SIG-M5 (cell line): ENCODE data around the gene AGAP1.

Source experiments
- DNase-seq: peaks from one replicate; lab custom pipeline; 2025; lab: John Stamatoyannopoulos, UW

The AGAP1 gene

DNA sequence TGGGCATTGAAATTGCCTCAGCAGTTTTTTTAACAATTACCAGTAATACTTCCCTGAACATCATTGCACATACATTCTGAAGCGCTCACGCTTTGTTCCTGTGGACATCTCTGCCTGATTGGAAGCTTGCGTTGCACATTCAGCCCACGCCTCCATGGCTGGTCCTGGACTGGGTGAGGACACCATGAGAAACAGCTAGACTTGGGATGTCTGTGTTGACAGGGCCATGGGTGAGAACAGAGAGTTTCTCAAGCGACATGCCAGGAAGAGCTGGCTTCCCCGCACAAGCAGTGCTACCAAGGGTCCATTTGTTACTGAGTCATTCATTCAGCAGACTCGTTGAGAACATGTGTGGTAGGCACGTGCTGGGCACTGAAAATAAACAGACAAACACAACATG is 508.0 kb downstream of the AGAP1 start:
- DNase-seq, result no peak

DNA sequence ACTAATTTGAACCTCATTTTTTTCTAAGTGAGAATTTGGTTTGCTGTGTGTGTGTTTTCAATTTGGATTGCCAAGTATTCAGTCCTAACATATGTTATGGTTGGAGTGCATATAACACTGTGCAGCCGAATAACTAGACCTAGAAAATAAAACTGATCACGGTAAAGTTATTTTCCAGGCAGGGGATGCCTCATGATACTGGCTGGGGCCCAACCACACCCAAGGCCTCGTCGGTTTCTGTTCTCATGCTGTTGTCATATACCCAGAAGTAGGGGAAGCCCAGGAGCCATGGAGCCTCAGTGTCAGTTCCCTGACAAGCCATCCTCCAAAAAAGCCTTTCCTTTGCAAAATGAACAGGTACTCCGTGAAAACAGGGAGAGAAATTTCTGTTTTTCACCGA is 514.2 kb downstream of the AGAP1 start:
- no peak for DNase-seq

DNA sequence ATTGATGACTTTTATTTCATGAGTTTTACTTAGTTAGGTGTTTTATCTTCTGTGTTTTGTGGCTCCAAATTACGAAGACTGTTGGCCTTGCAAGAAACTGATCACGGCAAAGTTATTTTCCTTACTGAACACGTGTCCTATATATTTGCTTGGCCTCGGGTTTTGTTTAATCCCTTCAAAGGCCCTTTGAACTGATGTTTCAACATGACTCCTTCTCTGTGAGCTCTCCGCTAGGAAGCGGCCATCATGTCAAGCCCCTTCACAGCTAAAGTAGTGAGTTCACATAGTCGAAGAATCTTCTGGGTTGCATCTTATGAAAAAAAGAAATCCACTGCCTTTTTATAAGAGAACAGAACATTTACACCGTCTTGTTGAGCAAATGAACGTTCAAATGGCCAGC is 515.0 kb downstream of the AGAP1 start:
- no peak for DNase-seq

DNA sequence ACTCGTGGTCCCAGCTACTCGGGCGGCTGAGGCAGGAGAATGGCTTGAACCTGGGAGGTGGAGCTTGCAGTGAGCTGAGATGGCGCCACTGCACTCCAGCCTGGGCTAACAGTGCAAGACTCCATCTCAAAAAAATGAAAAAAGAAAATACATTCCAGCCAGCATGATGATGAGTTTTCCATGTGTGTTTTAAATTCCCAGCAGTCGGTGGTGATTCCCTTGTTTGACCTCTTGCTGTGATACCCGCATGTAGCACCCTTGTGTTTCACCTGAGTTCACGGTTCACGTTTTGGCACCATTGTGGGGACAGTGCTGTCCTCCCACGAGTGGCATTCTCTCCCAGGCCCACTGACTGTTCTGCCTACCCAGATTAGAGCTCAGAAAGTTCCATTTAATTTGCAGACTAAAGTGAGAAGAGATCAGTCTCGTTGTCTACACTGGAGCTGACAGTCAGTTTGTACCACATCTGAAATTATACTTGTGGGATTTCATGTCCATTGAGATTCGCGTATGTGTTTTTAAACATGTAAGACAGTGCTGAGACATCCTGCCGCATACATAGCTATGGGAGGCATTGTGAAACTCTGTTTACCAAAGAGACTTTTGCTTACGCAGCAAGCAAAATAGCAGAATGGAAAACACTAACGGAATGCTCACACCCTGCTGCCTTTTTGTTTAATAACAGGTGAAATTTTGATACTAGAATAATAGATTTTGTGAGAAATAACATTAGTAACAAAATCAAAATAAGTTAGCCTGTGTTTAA is 517.3 kb downstream of the AGAP1 start:
- no peak for DNase-seq

DNA sequence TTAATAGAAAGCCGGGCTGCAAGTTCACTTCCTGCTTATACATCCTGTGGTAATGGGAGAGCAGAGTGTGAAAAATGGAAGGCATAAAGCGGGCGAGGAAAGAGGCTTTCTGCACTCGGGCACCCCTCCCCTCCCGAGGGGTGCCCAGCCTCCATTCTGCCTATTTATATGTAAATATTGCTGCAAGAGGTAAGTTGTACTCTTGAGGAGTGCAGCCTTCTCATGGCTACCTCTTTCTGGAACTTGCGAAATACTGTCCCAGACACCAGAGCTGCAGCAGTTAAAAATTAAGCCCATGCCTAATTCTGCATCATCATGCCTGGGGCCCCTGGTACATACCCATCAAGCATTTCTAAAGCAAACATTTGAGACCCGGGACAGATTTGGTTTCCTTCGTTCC is 518.3 kb downstream of the AGAP1 start:
- no peak for DNase-seq

DNA sequence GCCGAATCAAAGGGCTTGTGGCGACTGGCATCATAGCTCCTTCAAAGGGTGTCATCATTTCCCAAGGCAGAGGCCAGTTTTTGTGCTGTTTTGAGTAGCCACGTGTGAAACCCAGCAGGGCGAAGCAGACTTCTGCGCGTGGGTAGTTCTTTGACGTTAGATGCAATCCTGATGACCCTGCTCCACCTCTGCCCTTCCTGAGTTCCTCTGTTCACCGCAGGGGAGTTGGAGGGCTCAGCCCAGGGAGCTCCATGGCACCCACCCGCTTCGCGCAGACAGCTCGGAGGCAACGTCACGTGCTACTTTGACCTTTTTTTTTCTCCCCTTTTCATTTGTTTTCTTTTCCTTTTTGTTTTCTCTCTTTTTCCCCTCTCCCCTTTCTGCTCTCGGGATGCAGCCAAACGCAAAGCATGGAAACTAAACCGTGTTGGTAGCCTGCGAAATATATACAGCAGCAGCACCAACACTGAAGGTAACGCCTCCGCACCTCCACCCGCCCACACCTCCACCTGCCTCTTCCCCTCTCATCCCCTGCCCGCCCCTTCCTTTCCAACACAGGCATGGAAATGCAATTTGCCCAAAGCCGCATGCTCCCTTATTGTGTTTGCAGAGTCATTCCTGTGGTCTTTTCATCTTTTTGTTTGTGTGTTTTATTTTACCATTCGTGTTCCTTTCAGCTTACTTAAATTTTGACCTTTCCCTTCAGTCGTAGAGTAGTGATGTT is 520.7 kb downstream of the AGAP1 start:
- DNase-seq, result no peak

DNA sequence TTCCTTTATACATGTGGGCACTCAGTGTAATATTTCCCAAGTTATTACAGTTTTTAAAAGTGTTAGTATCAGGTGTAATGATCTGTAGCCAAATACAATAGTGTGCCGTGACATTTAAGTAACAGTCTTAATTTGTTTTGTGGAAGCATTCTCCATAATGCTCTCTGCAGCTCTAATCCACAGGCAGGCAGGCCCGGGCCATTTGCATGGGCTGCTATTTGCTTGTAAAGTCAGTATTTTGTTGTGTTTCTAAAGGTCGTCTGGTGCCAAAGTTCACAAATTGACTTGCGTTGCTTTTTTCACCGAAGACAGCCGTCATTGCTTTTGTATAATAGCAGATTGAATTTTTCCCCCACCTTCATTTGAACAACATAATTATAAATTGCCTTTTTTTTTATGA is 521.3 kb downstream of the AGAP1 start:
- no peak for DNase-seq

DNA sequence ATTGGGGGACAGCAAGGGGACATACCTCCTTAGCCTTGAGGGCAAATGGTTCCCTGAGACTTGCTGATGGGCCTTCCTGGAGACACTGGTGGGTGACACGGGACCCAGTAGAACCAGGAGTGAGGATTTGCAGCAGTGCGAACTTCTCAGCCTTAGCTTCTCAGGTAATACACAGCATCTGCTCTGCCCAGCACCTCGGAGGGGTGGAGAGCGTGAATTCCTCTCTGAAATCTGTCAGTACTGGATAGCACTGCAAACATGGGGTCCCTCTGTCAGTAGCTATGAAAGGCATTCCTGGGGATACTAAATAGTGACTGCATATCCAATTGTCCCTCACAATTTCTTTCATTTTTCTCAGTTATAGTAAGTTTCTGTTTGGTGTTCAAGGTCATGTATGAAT is 522.7 kb downstream of the AGAP1 start:
- no peak for DNase-seq

DNA sequence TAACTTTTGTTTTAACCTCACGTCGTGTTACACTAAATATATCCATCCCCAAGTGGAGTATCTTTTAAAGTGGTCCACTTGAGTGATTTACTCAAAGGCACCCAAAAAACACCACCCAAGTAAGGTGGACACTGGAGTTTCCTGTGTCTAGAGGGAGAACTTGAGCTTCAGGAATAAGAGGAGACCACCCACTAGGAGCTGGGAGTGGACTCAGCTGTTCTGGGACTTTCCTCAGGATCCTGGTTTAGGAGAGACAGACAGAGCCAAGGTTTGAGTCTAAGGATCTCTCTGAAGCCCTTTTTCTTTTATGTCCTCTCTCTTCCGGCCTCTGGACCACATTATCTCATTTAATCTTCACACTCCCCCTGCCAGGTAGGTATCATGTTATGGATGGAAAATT is 523.6 kb downstream of the AGAP1 start:
- DNase-seq, result no peak

DNA sequence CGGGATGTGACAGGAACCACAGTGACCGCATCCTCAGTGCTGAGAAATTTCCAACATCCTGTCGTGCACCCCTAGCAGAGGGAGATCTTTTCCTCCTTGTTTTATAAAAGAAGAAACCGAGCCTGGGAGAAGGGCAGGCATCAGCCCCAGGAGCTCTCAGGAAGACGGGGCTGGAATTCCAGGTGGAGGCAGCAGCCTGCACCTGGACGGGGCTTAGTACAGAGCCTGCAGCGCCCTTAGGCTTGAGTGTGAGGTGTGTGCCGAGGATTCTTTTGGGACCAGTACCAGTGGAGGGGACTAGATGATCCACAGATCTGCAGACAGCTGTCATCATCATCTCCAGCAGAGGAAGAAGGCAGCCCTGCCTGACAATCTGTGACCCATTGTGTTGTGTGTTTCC is 525.6 kb downstream of the AGAP1 start:
- no peak for DNase-seq

DNA sequence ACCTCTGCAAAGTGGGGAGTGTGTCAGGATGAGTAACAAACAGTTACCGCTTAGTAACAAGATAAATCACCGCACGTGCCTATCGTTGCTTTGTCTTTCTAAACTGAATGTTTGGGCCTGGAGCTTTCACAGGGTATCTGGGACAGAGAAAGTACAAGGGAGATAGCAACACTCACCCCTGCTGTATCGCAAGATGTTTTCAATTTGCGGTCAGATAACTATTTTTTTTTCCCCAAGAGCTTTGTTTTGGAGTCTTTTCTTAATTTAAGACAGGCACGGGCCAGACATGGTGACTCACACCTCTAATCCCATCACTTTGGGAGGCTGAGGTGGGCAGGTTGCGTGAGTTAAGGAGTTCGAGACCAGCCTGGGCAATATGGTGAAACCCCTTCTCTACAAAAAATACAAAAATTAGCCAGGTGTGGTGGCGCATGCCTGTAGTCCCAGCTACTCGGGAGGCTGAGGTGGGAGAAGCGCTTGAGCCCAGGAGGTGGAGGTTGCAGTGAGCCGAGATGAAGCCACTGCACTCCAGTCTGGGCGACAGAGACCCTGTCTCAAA is 527.7 kb downstream of the AGAP1 start:
- no peak for DNase-seq

DNA sequence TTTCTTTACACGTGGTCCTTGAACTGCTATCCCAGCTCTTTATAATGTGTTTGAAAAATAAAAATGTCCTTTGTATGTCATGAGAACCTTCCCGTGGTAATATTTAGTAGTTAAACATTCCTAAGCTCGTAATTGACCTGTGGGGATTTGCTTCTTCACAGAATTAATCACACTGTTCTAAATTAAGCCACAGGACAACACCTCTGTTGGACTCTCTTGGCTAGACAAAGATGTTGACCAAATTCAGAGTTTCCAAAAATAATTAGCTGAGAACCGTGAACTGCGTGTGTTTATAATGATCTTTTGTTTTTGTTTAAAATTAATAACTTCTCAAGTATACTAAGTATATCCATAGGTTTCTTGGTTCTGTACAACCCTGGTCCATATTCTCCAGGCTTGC is 528.3 kb downstream of the AGAP1 start:
- no peak for DNase-seq

DNA sequence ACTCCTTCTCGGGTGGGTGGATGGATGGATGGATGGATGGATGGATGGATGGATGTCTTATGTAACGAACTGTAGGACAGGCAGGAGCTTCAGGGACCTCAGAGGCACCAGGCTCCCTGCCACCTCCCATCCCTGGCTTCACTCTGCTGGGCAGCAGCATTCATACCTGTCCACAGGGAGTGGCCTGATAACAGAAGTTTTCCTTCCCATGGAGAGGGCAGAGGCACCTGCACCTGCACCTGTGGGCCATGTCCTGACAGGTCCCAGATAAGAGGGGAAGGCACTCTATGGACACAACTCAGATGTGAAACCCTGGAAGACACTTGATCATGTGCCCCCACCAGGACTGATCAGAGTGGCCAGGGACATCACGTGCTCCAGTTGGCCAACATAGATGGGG is 532.0 kb downstream of the AGAP1 start:
- DNase-seq, result no peak

DNA sequence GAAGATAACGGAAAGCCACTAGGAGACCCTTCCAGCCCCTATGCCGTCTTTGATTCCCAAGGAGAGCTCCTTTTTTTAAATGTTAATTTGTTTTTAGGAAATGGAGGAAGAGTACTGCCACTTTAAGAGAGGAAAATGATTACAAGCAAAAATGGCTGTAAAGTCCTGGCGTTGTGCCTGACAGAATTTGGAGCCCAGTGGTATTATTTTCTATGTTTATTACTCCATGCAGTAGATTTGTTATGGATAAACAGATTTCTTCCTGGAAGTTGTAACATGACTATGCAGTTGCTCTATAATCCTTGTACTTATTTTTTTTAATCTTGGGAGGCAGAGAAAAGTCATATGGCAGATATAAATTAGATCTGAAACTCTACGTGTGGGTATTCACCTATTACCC is 533.0 kb downstream of the AGAP1 start:
- no peak for DNase-seq

DNA sequence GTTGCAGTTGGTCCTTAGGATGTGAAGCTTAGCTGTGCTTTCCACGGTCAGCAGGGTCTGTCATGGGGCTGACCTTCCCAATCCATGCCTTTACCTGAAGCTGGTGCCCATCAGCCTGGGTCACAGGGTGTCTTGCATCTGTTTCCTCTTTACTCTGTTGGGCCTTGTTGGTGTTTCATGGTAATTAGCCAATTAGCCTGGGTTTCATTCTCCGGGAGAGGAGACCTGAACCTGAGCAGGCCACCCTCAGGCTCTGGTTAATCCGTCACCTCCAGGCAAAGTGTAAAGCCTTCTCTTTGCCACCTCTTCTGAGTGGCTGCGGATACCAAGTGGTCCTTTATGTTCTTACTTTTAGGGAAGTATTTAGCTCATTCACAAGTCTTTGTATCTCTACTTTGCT is 534.2 kb downstream of the AGAP1 start:
- no peak for DNase-seq

DNA sequence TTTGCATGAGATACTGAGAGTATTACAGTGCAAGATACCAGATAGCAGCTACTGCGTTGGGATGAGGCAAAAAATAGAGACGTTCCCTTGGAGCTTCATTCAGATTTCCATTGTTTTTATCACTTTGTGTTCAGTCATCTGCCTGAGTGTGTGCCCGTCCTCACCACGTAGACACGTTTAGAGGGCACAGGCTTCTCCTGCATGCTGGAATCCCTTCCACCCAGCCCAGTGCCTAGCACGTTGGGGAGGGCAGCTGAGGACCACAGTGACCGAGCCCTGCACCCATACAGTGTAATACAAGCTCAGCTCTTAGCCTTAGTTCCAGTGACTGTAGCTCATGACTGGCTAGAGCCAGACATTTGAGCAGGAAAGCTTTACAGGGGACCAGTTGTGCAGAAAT is 539.6 kb downstream of the AGAP1 start:
- DNase-seq, result no peak

DNA sequence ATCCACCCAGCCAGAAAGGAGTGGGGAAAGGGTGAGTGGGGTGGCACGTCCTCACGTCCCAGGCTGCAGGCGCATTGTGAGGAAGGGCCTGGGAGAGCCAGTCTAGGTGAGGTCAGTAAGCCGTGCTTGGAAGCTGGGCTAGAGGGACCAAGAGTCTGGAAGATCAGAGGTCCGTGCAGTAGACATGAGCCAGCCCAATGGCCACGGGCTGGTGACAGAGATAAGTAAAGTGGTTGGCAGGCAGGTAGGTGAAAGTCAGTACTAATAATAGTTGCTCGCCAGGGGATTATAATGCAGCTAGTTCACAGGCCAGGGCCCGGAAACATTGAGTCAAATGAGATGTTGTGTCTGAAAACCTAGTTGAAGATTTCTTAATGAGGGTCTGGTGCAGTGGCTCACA is 541.1 kb downstream of the AGAP1 start:
- DNase-seq, result no peak

DNA sequence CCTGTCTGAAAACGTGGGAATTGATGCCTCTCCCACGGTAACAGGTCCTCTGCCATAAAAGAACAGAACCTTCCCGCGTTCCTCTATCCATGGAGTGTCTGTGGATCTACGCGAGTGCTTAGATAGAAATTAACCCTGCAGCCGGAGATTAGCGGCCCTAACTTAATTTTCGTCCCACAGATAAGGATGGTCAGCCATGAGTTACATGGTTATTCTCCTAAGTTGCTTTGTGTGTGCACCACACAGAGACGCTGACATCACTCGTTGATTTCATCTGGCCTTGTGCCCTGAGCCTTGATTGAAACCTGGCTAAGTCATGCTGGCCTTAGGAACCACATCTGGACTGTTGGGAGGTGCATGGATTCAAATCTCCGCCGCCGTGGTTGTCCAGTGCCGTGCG is 542.2 kb downstream of the AGAP1 start:
- DNase-seq, result no peak

DNA sequence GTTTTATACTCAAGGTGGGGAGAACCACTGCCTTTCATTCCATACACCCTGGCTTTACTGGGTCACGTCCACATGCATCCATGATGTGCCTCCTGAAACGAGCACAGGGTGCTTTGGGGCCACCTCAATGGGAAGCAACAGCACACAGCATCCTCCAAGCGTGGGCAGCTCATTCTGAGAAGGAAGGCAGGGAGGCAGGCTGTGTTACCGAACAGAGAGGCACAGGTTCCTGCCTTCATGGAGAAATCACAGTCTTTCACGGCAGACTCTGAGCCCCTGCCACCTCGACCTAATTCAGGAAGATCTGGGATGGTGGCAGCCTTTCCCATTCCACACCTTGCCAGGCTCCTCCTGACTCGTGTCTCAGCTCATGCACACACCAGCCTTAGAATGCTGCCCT is 544.3 kb downstream of the AGAP1 start:
- DNase-seq, result no peak

DNA sequence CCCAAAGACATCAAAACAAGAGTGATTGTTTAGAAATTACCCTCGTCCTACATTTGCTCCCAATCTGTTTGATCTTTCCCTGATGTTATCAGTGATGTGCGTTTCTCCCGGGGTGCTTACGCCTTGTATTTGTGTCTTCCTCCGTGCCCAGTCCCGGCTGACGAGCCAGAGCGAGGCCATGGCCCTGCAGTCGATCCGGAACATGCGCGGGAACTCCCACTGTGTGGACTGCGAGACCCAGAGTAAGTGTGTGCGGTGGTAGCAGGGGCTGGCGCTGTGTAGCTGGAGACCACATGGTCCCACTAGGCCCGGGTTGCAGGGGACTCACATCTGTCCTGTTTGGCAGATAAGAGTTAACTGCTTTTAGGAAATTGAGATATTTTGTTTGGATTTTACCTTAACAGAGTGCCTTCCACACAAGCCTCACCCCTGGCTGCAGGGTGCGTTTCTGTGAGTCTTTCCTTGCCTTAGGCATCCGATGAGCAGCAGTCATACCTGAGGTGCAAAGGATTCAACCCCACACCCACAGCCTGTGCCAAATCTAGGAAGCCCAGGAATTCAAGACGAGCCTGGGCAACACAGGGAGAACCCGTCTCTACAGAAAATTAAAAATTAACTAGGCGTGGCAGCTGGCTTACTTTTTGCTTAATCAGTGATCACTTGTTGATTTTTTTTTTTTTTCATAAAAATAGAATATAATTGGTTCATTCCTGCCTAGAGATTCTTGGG is 546.9 kb downstream of the AGAP1 start:
- no peak for DNase-seq

DNA sequence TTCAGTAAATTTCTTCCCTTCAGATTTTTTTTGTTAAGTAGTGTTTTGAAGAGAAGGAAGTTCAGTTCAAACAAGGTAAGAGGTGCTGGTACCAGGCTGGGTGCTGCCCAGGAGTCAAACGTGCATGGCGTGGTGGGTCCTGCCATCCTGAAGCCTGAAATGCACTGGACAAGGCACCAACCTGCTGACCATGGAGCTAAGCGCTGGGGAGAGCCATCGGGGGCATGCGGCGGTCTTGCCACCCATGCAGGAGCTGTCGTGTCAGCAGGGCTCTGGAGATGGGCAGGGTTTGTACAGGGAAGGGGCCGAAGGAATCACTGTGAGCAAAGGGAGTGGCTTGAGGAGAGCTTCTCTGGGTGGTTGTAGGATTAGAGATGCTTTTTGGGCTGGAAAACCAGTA is 547.8 kb downstream of the AGAP1 start:
- no peak for DNase-seq

DNA sequence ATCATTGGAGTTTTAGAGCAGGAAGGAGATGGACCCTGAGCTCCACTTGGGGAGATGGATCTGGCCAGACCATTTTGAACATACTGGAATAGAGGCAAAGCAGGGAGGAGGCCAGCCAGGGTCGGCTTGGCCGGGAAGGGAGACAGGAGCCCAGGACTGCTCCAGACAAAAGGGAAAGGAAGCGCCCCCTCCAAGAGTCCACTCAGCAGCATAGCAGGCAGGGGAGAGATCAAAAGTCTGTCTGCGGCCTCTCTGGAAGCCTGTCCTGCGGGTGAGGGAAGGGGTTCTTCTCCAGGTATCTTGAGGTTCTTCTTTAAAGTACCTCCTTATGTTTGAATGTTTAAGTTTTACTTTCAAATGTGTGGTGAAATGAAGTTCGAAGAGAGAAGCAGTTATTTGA is 548.2 kb downstream of the AGAP1 start:
- DNase-seq, result no peak

DNA sequence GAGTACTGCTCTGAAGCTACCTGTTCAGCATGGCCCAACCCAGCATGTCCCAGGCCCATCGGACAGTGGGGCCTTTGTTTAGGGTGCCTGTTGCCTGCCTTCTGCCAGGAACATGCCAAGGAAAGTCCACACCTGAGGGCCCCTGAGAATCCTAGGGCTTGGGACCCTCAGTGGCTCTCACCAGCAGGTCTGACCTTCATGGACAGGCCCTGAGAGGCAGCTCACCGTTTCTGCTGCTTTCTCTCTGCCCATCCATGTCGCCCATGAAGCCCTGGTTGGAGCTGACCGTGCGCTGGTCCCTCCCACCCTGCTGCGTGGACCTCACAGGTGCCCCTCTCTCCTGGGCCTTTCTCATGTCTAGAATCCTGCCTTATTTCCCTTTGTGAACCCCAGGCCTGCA is 550.3 kb downstream of the AGAP1 start:
- no peak for DNase-seq
